ENCODE data around the gene TMEM59L. TPM values are rescaled to one million over a fixed set of nuclear protein-coding genes. Genes with fewer than 3 reads are reported as not detected.

TMEM59L gene
- total RNA-seq, 4 donors from 2014 or later: 0.34 to 2.1 (median 0.88) TPM; not detected in 1

DNA sequence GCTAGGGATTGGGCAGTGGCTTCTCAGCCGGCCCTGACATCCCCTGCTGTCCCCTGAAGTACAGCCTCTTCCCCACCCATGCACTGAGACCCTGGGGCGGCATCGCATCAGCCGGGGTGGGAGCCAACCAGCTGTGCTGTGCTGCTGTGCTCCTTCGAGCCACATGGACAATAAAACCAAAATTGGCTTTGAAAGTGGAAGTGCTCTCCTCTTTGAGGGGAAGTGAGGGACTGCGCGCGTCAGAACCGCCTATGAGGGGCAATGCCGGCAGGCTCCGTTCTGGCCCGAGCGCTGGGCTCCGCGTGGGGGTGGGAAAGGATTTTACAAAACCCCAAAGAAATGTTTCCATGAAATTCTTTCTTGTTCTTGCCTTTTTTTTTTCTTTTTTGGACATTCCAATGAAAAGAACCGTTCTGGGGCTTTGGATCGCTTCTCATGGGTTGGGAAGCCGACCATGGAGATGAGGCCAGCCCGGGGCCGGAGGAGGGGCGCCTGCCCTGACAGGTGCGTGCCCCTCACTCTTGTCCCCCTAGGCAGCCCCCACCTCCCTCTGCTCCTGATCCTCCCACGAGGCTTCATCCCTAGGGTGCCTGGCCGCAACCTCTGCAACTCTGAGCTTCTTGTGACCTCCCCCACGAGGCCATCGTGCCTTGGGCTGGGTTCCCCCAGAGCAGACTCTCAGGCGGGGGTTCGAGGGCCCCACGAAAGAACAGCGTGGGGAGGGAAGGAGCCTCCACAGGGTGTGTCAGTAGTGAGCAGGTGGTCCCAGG is 46.8 kb downstream of the TMEM59L start:
- TF ChIP-seq, protein P1, sequence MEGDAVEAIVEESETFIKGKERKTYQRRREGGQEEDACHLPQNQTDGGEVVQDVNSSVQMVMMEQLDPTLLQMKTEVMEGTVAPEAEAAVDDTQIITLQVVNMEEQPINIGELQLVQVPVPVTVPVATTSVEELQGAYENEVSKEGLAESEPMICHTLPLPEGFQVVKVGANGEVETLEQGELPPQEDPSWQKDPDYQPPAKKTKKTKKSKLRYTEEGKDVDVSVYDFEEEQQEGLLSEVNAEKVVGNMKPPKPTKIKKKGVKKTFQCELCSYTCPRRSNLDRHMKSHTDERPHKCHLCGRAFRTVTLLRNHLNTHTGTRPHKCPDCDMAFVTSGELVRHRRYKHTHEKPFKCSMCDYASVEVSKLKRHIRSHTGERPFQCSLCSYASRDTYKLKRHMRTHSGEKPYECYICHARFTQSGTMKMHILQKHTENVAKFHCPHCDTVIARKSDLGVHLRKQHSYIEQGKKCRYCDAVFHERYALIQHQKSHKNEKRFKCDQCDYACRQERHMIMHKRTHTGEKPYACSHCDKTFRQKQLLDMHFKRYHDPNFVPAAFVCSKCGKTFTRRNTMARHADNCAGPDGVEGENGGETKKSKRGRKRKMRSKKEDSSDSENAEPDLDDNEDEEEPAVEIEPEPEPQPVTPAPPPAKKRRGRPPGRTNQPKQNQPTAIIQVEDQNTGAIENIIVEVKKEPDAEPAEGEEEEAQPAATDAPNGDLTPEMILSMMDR (IDR thresholded peaks at IDR 0.05; ENCODE audit: low read depth): no peak

DNA sequence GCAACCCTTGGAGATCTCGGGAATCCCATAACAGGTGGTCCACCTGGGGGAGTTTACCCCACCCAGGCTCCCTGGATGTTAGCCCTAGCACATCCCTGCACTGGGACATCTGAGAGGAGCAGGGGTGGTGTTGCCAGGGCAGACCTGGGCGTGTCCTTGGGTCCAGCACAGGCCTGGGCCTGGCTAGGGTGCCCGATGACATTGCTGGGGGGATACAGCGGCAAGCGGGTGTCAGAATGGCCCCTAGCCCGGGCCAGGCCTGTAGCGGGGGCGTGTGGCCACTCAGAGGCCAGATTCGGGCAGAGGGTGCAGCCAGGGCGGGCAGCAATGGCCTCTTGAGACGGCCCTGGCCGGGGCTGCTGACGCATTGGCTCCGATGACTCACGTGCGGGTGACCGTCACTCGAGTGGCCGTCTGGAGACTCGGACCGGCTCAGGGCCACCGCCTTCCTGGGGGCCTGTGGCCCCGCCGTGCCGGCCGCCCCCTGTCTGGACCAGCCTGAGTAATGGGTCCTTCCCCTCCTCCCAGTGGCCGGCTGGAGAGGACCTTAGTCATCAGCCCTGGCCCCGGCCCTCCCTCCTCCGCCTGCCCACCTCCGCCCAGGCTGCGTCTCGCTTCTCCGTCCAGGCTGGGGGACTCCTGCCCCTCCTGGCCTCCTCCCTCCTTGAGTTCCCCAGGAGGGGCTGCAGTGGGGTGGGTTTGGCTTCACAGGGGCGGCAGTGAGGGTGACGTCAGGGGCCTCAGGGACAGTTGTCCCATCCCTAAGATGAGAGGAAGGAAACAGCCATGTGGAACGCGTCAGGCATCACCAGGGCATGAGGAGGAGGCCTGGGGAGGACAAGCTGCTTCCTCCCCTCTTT is 47.6 kb downstream of the TMEM59L start:
- TF ChIP-seq, protein P1 (IDR thresholded peaks at IDR 0.05; ENCODE audit: low read depth): no peak

DNA sequence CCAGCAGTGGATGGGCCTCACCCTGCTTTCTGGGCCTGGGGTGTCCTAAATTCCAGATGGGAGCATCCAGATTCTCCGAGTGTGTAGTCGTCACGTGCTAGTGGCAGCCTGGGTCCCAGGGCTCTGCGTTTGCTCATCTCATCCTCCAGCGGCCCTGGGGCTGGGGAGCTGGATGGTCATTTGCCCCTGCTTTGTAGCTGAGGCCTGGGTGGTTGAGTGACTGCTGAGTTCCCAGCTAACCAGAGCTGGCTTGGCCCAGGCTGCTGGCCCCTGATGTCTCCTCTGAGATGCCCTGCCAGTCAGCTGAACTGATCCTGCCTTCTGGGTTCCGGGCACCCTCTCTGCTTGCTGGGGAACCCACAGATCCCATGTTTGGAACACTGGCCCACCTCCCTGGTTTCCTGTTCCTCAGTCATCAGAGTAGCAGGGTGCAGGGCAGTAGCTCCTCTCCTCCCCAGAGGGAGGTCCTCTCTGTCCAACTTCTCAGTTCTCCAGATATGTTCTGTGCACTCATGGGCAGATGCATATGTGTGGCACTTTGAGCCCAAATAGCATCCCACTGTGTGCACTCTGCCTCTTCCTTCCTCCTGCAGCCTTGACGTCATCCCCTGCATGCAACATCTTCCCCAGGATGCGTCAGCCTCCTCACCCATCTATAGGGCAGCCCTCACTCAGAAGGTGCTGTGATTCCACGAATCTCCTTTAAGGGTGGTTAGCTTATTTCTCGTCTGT is 48.4 kb downstream of the TMEM59L start:
- TF ChIP-seq, protein P1 (IDR thresholded peaks at IDR 0.05; ENCODE audit: low read depth): no peak

DNA sequence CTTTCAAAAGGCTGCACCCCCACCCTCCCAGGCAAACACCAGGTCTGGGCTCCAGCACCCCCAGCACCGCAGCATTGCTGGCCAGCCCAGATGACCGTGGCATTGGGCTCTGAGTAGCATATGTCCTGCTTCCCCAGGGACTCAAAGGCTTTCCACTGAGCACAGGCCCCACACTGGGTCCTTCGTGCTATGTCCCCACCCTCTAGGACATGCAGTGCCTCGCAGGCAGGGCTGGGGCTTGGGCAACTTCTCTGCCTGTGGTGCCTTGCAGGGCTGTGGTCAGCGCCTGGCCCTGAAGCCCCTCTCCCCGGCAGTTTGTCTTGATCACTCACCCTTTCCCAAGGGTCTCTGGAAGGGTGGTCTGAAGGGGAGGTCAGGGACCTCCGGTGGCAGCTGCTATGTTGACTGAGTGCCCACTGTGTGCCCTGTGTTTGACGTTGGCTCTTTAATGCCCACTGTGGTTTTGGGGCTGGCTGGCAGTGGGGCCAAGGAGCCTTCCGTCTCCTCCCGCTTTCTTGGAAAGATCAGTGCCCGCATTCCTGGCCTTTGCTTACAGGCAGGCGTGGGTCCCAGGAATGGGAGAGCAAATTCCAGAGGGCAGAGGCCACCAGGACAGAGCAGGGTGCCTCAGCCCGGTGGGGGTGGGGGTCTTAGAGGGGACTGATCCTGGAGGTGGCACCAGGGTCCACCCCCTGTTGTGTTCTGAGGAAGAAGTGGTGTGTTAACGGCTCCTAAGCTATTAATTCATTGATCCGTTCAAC is 50.5 kb downstream of the TMEM59L start:
- TF ChIP-seq, protein P1 (IDR thresholded peaks at IDR 0.05; ENCODE audit: low read depth): no peak

DNA sequence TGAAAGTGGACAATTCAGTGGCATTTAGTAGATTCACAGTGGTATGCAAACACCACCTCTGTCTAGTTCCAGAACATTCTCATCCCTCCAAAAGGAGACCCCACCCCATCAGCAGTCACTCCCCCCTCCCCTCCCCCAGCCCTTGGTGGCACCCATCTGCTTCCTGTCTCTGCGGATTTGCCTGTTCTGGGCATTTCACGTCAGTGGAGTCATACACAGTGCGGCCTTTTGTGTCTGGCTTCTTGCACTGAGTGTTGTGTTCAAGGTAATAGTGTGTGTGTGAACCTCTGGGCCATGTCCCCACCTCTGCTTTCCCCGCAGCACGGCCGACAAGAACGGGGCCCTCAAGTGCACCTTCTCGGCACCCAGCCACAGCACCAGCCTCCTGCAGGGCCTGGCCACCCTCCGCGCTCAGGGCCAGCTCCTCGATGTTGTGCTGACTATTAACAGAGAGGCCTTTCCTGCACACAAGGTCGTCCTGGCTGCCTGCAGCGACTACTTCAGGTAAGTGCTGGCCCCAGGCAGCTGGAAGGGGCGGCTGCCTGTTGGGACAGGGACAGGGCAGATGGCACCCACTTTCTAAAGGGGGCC is 51.4 kb downstream of the TMEM59L start:
- TF ChIP-seq, protein P1 (IDR thresholded peaks at IDR 0.05; ENCODE audit: low read depth): no peak

DNA sequence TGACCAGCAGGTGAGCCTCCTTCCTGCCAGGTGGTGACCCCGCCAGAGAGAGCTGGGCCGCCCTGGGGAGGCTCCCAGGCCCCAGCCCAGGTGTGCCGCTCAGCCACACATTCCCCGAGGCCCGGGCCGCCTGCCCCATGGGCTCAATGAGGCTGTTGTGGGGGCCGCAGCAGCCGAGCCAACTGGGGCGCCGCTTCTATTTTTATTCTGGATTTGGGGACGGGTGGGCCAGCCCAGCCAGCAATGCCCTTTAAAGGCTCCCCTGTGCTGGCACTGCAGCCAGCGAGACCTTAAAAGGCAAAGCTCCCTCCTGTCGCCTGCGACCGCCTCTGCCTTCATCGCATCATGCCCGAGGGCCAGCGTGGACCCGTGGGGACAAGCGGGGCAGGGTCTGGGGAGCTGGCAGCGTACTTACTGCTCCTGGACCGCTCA is 53.1 kb downstream of the TMEM59L start:
- TF ChIP-seq, protein P1 (IDR thresholded peaks at IDR 0.05; ENCODE audit: low read depth): no peak
